Measurements from ENCODE around the gene DIP2B.

DNA sequence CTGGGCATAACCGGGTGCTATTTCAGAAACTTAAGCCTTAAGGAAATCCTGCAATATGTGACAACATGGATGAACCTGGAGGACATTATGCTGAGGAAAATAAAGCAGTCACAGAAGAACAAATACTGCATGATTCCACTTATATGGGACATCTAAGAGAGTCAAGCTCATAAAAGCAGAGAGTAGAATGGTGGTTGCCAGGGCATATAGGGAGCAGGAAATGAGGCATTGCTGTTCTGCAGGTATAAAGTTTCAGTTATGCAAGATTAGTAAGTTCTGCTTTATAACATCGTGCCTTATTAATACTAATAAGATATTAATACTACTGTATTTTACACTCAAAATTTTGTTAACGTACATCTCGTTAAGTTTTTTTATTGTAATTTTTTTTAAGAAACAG is 134.9 kb downstream of the DIP2B start:
- TF ChIP-seq EZH2phosphoT487 (IDR thresholded peaks at IDR 0.05; ENCODE audit: low read depth): no peak
- TF ChIP-seq, protein P1, sequence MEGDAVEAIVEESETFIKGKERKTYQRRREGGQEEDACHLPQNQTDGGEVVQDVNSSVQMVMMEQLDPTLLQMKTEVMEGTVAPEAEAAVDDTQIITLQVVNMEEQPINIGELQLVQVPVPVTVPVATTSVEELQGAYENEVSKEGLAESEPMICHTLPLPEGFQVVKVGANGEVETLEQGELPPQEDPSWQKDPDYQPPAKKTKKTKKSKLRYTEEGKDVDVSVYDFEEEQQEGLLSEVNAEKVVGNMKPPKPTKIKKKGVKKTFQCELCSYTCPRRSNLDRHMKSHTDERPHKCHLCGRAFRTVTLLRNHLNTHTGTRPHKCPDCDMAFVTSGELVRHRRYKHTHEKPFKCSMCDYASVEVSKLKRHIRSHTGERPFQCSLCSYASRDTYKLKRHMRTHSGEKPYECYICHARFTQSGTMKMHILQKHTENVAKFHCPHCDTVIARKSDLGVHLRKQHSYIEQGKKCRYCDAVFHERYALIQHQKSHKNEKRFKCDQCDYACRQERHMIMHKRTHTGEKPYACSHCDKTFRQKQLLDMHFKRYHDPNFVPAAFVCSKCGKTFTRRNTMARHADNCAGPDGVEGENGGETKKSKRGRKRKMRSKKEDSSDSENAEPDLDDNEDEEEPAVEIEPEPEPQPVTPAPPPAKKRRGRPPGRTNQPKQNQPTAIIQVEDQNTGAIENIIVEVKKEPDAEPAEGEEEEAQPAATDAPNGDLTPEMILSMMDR (IDR thresholded peaks at IDR 0.05; ENCODE audit: low read depth, low read length): no peak

Data from OCI-LY3 (cell line).